Karpas-422 (cell line): ENCODE measurements around the gene EBNA1BP2. TPM values are rescaled to one million over a fixed set of nuclear protein-coding genes. Genes with fewer than 3 reads are reported as not detected.
"Not testable (repeated sequence)": the region's sequence is repeated elsewhere in the genome, so short reads cannot be mapped to it uniquely, and the experiment has no call there.

ENCODE experiments used
- DNase-seq: peaks from one replicate; pipeline ENCODE4 v3.0.0-alpha.2; 2015
- H2AFZ ChIP-seq: fragments of 200-600 bp; sonication (generic); 2 replicates; pipeline ENCODE4 v1.6.1; 2014; ENCODE audit warnings: antibody characterized with exemption, low read length, mixed read lengths
- H3K27ac ChIP-seq: fragments of 200-600 bp; sonication (generic); 2 replicates; pipeline ENCODE4 v1.5.1; 2014; ENCODE audit warnings: mild to moderate bottlenecking, low read length, moderate library complexity
- H3K27me3 ChIP-seq: fragments of 200-600 bp; sonication (generic); 2 replicates; pipeline ENCODE4 v1.6.1; 2014; ENCODE audit warnings: low read length, mixed read lengths
- H3K36me3 ChIP-seq: fragments of 200-600 bp; sonication (generic); 2 replicates; pipeline ENCODE4 v1.6.1; 2014; ENCODE audit warnings: low read length, mixed read lengths; ENCODE audit not compliant: insufficient read depth
- H3K4me1 ChIP-seq: fragments of 200-600 bp; sonication (generic); 2 replicates; pipeline ENCODE4 v1.6.1; 2014; ENCODE audit warnings: mild to moderate bottlenecking, low read length, mixed read lengths
- H3K4me2 ChIP-seq: fragments of 200-600 bp; sonication (generic); 2 replicates; pipeline ENCODE4 v1.6.1; 2014; ENCODE audit warnings: low read length, low read depth, mild to moderate bottlenecking; ENCODE audit not compliant: poor library complexity, severe bottlenecking
- H3K4me3 ChIP-seq: fragments of 200-600 bp; sonication (generic); 2 replicates; pipeline ENCODE4 v1.5.1; 2014; ENCODE audit warnings: mild to moderate bottlenecking, antibody characterized with exemption, low read length, mixed read lengths
- H3K79me2 ChIP-seq: fragments of 200-600 bp; sonication (generic); 2 replicates; pipeline ENCODE4 v1.6.1; 2014; ENCODE audit warnings: mild to moderate bottlenecking, low read length, mixed read lengths
- H3K9ac ChIP-seq: fragments of 200-600 bp; sonication (generic); 2 replicates; pipeline ENCODE4 v1.6.0; 2014; ENCODE audit warnings: low read length
- H3K9me2 ChIP-seq: fragments of 200-600 bp; sonication (generic), shearing (Covaris generic); replicated peaks from 2 replicates; pipeline ENCODE4 v1.6.0; 2014; ENCODE audit warnings: mild to moderate bottlenecking, low read length, moderate library complexity; ENCODE audit not compliant: insufficient read depth
- H3K9me3 ChIP-seq: fragments of 300-700, 200-600 bp; sonication (generic); 2 replicates; pipeline ENCODE4 v1.6.1; 2014; ENCODE audit warnings: low read length, mixed read lengths
- H4K20me1 ChIP-seq: fragments of 200-600 bp; sonication (generic); 2 replicates; pipeline ENCODE4 v1.6.1; 2014; ENCODE audit warnings: mild to moderate bottlenecking, antibody characterized with exemption, low read length, low read depth; ENCODE audit not compliant: insufficient read depth
- total RNA-seq: library from RNA; depleted of rRNA; stranded (reverse); fragments of >200 nt; shearing (Covaris generic); gene quantifications from 2 replicates; pipeline ENCODE4 v1.2.3, GENCODE V29; 2014; ENCODE audit warnings: low replicate concordance; rRNA removed

Gene EBNA1BP2, protein sequence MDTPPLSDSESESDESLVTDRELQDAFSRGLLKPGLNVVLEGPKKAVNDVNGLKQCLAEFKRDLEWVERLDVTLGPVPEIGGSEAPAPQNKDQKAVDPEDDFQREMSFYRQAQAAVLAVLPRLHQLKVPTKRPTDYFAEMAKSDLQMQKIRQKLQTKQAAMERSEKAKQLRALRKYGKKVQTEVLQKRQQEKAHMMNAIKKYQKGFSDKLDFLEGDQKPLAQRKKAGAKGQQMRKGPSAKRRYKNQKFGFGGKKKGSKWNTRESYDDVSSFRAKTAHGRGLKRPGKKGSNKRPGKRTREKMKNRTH
- total RNA-seq, result 59.5 and 87.6 TPM in 2 replicates

- Histone ChIP-seq H2AFZ (peak within 1 kb of the TSS; percentile 93), H3K4me3 (peak within 1 kb of the TSS; percentile 90), H3K27me3 (no peaks in the 10 kb centered on the region), H3K4me1 (peaks cover 17% of the 10 kb centered on the region), H3K9me2 (no peaks in the 10 kb centered on the region), H3K4me2 (peak within 1 kb of the TSS; percentile 75), H3K27ac (no peak within 1 kb of the TSS), H3K79me2 (peaks cover 33% of the 10 kb centered on the region), H3K9me3 (no peaks in the 10 kb centered on the region), H4K20me1 (peaks cover 4% of the 10 kb centered on the region; the same call in 1 of the 2 replicates), H3K9ac (peak within 1 kb of the TSS; percentile 86), H3K36me3 (peaks cover 35% of the 10 kb centered on the region; the same call in 1 of the 2 replicates)
- DNase-seq, result peak; percentile 97
Measured at GRCh38 chr1:43171876-43172526, at the start of gene EBNA1BP2, which contains the start of gene CFAP57. Gene EBNA1BP2 (minus strand): TSS chr1:43172290. CDS start chr1:43172118, 172 bp downstream. Gene CFAP57 (plus strand): TSS chr1:43172330. CDS start chr1:43172754, 424 bp downstream.

DNA sequence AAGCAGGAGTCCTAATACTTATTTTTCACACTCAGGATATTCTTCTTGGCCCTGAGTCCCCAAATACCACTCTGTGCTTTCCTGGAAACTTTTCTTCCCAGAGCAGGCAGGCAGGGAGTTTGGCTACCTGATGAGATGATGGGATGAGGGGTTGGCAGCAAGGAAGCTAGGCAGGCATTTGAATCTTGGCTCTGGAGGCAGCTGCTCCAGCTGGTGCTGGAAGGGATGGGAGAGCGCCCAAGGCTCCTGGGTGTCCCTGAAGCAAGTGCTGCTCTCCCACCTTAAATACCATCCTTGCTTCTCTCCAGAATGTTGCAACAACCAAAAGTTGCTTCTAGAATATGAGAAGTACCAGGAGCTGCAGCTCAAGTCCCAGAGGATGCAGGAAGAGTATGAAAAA, 49.7 kb upstream of the EBNA1BP2 start:
- peaks cover 4% of the 10 kb centered on the region; the same call in 1 of the 2 replicates for H3K4me1 ChIP-seq
- DNase-seq, result no peak
- H3K9me2 ChIP-seq, result no peaks in the 10 kb centered on the region
- no peaks in the 10 kb centered on the region for H3K79me2 ChIP-seq
- no peak overlapping the region for H3K4me3 ChIP-seq
- H3K27ac ChIP-seq, result no peak overlapping the region
- H3K36me3 ChIP-seq, result no peaks in the 10 kb centered on the region
- no peak overlapping the region for H3K4me2 ChIP-seq
- H3K9ac ChIP-seq, result no peak overlapping the region
- no peaks in the 10 kb centered on the region for H4K20me1 ChIP-seq
- H3K9me3 ChIP-seq, result no peaks in the 10 kb centered on the region
- H2AFZ ChIP-seq, result no peak overlapping the region; the same call in 1 of the 2 replicates
- no peaks in the 10 kb centered on the region for H3K27me3 ChIP-seq

DNA sequence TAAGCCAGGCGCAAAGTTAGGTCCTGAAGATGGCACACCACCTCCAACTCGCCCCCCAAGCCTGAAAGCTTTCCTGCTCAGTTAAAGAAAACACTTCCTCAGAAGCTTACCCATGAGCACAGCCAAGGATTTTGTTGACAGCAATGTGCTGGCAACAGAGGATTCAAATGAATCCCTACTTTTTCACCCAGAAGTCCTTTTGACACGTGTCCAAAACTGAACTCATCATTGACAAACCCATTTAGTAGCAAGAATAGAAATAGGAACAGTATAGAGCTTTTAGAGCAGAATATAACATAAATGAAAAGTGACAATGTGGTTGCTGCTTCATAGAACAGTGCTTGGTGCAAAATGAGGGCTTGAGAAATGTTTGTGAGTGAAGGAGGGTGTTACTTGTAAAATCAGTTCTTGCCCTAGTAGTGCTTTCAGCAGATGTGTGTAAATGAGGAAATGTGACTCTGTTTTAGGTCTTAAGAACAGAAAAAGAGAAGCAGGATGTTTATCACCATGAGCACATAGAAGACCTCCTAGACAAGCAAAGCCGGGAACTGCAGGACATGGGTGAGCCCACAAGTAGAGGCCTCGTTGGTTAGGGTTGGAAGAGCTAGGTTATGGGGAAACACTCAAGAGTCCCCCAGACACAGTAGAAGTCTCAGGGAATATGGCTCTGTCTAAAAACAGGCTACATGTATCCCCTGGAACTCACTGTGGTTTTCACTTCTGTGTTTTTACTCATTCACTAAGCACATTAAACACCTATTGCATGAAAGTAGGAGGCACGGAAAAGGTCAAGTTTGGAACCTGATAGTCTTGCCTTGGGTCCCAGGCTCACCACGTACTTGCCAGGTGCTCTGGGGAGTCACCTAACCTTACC, 49.1 kb upstream of the EBNA1BP2 start:
- no peaks in the 10 kb centered on the region for H4K20me1 ChIP-seq
- H3K79me2 ChIP-seq, result no peaks in the 10 kb centered on the region
- H3K9me3 ChIP-seq, result no peaks in the 10 kb centered on the region
- H3K4me2 ChIP-seq, result no peak overlapping the region
- H3K9ac ChIP-seq, result no peak overlapping the region
- H3K36me3 ChIP-seq, result no peaks in the 10 kb centered on the region
- H3K27me3 ChIP-seq, result no peaks in the 10 kb centered on the region
- H3K27ac ChIP-seq, result no peak overlapping the region
- no peak overlapping the region for H3K4me3 ChIP-seq
- no peak for DNase-seq
- peaks cover 4% of the 10 kb centered on the region; the same call in 1 of the 2 replicates for H3K4me1 ChIP-seq
- H3K9me2 ChIP-seq, result no peaks in the 10 kb centered on the region
- H2AFZ ChIP-seq, result no peak overlapping the region; the same call in 1 of the 2 replicates

GRCh38 chr1:43217747-43218146, 45.7 kb upstream of the EBNA1BP2 start:
- Histone ChIP-seq H2AFZ (no peak overlapping the region), H3K27me3 (no peaks in the 10 kb centered on the region), H3K9me3 (no peaks in the 10 kb centered on the region), H3K9ac (no peak overlapping the region), H3K9me2 (no peaks in the 10 kb centered on the region), H3K4me2 (no peak overlapping the region), H3K4me3 (no peak overlapping the region), H3K4me1 (peaks cover 4% of the 10 kb centered on the region; the same call in 1 of the 2 replicates), H3K36me3 (no peaks in the 10 kb centered on the region), H3K79me2 (no peaks in the 10 kb centered on the region), H4K20me1 (no peaks in the 10 kb centered on the region), H3K27ac (no peak overlapping the region)
- DNase-seq, result no peak

DNA sequence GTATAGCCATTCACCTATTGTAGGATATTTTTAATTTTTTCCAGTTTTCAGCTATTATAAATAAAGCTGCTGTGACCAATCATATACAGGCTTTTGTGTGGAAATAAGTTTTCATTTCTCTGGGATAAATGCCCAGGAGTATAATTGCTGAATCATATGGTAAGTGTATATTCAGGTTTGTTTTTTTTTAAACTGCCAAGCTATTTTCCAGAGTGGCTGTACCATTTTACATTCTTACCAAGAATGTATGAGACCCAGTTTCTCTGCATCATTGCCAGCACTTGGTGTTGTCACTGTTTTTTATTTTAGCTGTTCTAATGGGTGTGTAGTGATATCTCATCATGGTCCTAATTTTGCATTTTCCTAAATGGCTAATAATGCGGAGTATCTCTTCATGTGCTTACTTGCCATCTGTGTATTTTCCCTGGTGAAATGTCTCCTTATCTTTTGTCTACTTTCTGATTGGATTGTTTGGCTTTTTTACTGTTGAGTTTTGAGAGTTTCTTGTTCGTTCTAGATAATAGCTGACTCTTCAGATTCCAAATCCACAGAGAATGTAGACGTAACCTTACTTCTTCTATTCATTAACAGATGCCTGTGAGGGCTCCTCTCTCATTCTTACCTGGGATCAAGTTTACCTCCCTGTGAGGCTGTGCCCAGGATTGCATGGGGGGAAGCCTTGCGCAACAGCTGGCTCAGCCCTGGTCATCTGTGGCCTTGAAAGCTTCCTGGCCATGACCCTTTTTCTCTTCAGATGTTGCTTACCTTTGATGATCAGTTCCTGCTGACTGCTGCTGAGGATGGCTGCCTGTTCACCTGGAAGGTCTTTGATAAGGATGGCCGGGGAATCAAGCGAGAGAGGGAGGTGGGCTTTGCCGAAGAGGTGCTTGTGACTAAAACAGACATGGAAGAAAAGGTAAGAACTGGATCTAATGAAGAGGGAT, 42.7 kb upstream of the EBNA1BP2 start:
- Histone ChIP-seq H3K4me3 (no peak overlapping the region), H3K79me2 (no peaks in the 10 kb centered on the region), H4K20me1 (no peaks in the 10 kb centered on the region), H3K27ac (no peak overlapping the region), H3K36me3 (no peaks in the 10 kb centered on the region), H3K9me3 (no peaks in the 10 kb centered on the region), H2AFZ (no peak overlapping the region), H3K27me3 (no peaks in the 10 kb centered on the region), H3K4me2 (no peak overlapping the region), H3K4me1 (no peaks in the 10 kb centered on the region), H3K9ac (no peak overlapping the region), H3K9me2 (no peaks in the 10 kb centered on the region)
- no peak for DNase-seq

DNA sequence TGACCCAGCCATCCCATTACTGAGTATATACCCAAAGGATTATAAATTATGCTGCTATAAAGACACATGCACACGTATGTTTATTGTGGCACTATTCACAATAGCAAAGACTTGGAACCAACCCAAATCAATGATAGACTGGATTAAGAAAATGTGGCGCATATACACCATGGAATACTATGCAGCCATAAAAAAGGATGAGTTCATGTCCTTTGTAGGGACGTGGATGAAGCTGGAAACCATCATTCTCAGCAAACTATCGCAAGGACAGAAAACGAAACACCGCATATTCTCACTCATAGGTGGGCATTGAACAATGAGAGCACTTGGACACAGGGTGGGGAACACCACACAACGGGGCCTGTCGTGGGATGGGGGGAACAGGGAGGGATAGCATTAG, 36.2 kb upstream of the EBNA1BP2 start:
- H3K9ac ChIP-seq, H3K4me1 ChIP-seq, H3K9me3 ChIP-seq, H3K36me3 ChIP-seq, H2AFZ ChIP-seq, H3K79me2 ChIP-seq, H4K20me1 ChIP-seq, H3K4me2 ChIP-seq, H3K27ac ChIP-seq, H3K9me2 ChIP-seq, H3K27me3 ChIP-seq, DNase-seq, H3K4me3 ChIP-seq: not testable (repeated sequence)

GRCh38 chr1:43207229-43207853, 35.3 kb upstream of the EBNA1BP2 start:
- no peaks in the 10 kb centered on the region for H3K79me2 ChIP-seq
- H3K4me2 ChIP-seq, result no peak overlapping the region
- no peak overlapping the region for H3K4me3 ChIP-seq
- H3K9me3 ChIP-seq, result no peaks in the 10 kb centered on the region
- no peaks in the 10 kb centered on the region for H3K9me2 ChIP-seq
- H2AFZ ChIP-seq, result no peak overlapping the region
- no peak overlapping the region for H3K9ac ChIP-seq
- no peaks in the 10 kb centered on the region for H3K27me3 ChIP-seq
- H3K27ac ChIP-seq, result no peak overlapping the region
- H3K36me3 ChIP-seq, result no peaks in the 10 kb centered on the region
- no peak for DNase-seq
- H4K20me1 ChIP-seq, result no peaks in the 10 kb centered on the region
- H3K4me1 ChIP-seq, result no peaks in the 10 kb centered on the region
